Naive thymus-derived CD4-positive, alpha-beta T cell (primary cell): ENCODE data around the gene CEACAM20. TPM values are rescaled to one million over a fixed set of nuclear protein-coding genes. Genes with fewer than 3 reads are reported as not detected.

Source experiments
- ATAC-seq: fragments of 150-1000 bp; cut with Tn5 transposase; 2 replicates; pipeline ENCODE4 v1.10.0; 2021; ENCODE audit warnings: mild to moderate bottlenecking, moderate library complexity
- CTCF ChIA-PET: fragments of 350-600 bp; sonication (Branson Sonifier 250); formaldehyde crosslinking; loops from one replicate; lab custom pipeline; 2021; ENCODE audit warnings: antibody characterized with exemption; lab: Charles Lee
- POLR2A ChIA-PET: fragments of 350-600 bp; sonication (Branson Sonifier 250); formaldehyde crosslinking; loops from one replicate; lab custom pipeline; 2021; ENCODE audit warnings: antibody characterized with exemption, inconsistent platforms; lab: Charles Lee
- DNase-seq, 9 donors: peaks; one replicate each; pipeline versions ENCODE4 v3.0.0 to v3.0.0-alpha.2; 2020 to 2022; ENCODE audit warnings: mixed read lengths in 1 of 9
- H3K27ac ChIP-seq: one replicate; pipeline ENCODE4 v1.7.0; 2013; ENCODE audit warnings: mild to moderate bottlenecking, low read depth, low read length, moderate library complexity
- H3K27me3 ChIP-seq, 2 donors: one replicate each; pipeline ENCODE4 v1.7.0; 2013; ENCODE audit warnings: low read length in 2 of 2, mild to moderate bottlenecking in 2 of 2, moderate library complexity in 2 of 2; ENCODE audit not compliant: control insufficient read depth in 2 of 2, insufficient read depth in 2 of 2
- H3K36me3 ChIP-seq, 3 experiments: 1 replicate in 2 of 3; 2 replicates in 1 of 3; pipeline ENCODE4 v1.7.0; 2013; ENCODE audit warnings: low read length in 3 of 3, mild to moderate bottlenecking in 3 of 3, moderate library complexity in 1 of 3; ENCODE audit not compliant: insufficient read depth in 3 of 3, control insufficient read depth in 2 of 3
- H3K4me1 ChIP-seq, 2 donors: one replicate each; pipeline ENCODE4 v1.7.0; 2013; ENCODE audit warnings: low read length in 2 of 2, mild to moderate bottlenecking in 2 of 2, moderate library complexity in 1 of 2; ENCODE audit not compliant: control insufficient read depth in 2 of 2, insufficient read depth in 2 of 2
- H3K4me3 ChIP-seq: 2 replicates; pipeline ENCODE4 v1.7.0; 2013; ENCODE audit warnings: mild to moderate bottlenecking, low read length
- H3K9me3 ChIP-seq, 3 experiments: 1 replicate in 2 of 3; 2 replicates in 1 of 3; pipeline ENCODE4 v1.7.0; 2013; ENCODE audit warnings: low read length in 3 of 3; ENCODE audit not compliant: control insufficient read depth in 2 of 3
- H3K27ac Mint-ChIP-seq, 9 donors: one replicate each; pipeline ENCODE4 v1.8.0; 2020 to 2022; ENCODE audit warnings: mixed read lengths in 9 of 9, mild to moderate bottlenecking in 8 of 9, moderate library complexity in 5 of 9, inconsistent platforms in 2 of 9
- H3K27me3 Mint-ChIP-seq, 5 donors: one replicate each; pipeline ENCODE4 v1.8.0; 2021 to 2022; ENCODE audit warnings: mixed read lengths in 5 of 5, mild to moderate bottlenecking in 1 of 5
- H3K36me3 Mint-ChIP-seq, 5 donors: one replicate each; pipeline ENCODE4 v1.8.0; 2020 to 2022; ENCODE audit warnings: mixed read lengths in 5 of 5, mild to moderate bottlenecking in 3 of 5, inconsistent platforms in 1 of 5
- H3K4me1 Mint-ChIP-seq, 7 donors: one replicate each; pipeline ENCODE4 v1.8.0; 2020 to 2022; ENCODE audit warnings: mixed read lengths in 7 of 7, mild to moderate bottlenecking in 3 of 7, inconsistent platforms in 1 of 7
- H3K4me3 Mint-ChIP-seq, 10 donors: one replicate each; pipeline ENCODE4 v1.8.0; 2020 to 2022; ENCODE audit warnings: mild to moderate bottlenecking in 10 of 10, mixed read lengths in 10 of 10, moderate library complexity in 6 of 10, inconsistent platforms in 2 of 10
- H3K9me3 Mint-ChIP-seq, 11 donors: one replicate each; pipeline ENCODE4 v1.8.0; 2020 to 2022; ENCODE audit warnings: mixed read lengths in 11 of 11, mild to moderate bottlenecking in 4 of 11, inconsistent platforms in 1 of 11, moderate library complexity in 1 of 11
- intact Hi-C, 2 donors: fragments of 100-400 bp; cut with micrococcal nuclease; formaldehyde crosslinking; loops; one replicate each; pipeline ENCODE4 v1.15.1; 2023
- polyA plus RNA-seq, 2 donors: library from polyadenylated mRNA; unstranded; fragments of 300-500 nt; fragmentation: Illumina TruSeq; gene quantifications; one replicate each; pipeline ENCODE4 v1.2.3, GENCODE V29; 2021
- total RNA-seq, 6 experiments: library from RNA in 5 of 6; stranded (reverse) in 5 of 6; gene quantifications; 1 replicate in 5 of 6; 2 replicates in 1 of 6; pipeline ENCODE4 v1.2.3 and lab custom pipeline; 2021 to 2026

The CEACAM20 gene
- total and polyA plus RNA-seq, 7 experiments from 2014 or later = not detected

GRCh38 chr19:44509478-44509877 lies 20.0 kb downstream of the CEACAM20 start:
- intact Hi-C loops = no loop called here
- peaks cover 0 to 5% of the 10 kb centered on the region in 2 donors for H3K27me3 ChIP-seq
- no peak overlapping the region for H3K4me3 ChIP-seq
- ChIA-PET CTCF (no interaction called here), POLR2A (no interaction called here)
- DNase-seq (no peak), ATAC-seq (no peak)
- peaks cover 0 to 12% (median 0%) of the 10 kb centered on the region in 3 experiments for H3K9me3 ChIP-seq
- H3K4me3 Mint-ChIP-seq = peak overlapping the region in 1 of 10 donors; percentile 20
- H3K36me3 ChIP-seq = no peaks in the 10 kb centered on the region
- peaks cover 0 to 3% (median 0%) of the 10 kb centered on the region in 7 donors for H3K4me1 Mint-ChIP-seq
- H3K4me1 ChIP-seq = no peaks in the 10 kb centered on the region
- peaks cover 4 to 91% (median 39%) of the 10 kb centered on the region in 11 donors for H3K9me3 Mint-ChIP-seq
- no peak overlapping the region for H3K27ac Mint-ChIP-seq
- no peak overlapping the region for H3K27ac ChIP-seq
- peaks cover 4 to 40% (median 14%) of the 10 kb centered on the region in 5 donors for H3K36me3 Mint-ChIP-seq
- peaks cover 0 to 60% (median 50%) of the 10 kb centered on the region in 5 donors for H3K27me3 Mint-ChIP-seq

GRCh38 chr19:44499962-44500949 lies 29.2 kb downstream of the CEACAM20 start, which contains the start of gene ZNF180:
Gene ZNF180, minus strand, starts transcription at chr19:44500522. Its CDS starts 3,188 bp downstream, at chr19:44497334.
- intact Hi-C loops = loop anchor here (1.0 to 2.0 kb wide), 8 partner anchors 99 to 673 kb away; partner anchors contain the start of genes ZNF227 (in 2 of the 2), ZNF285 (in 2 of the 2), ZNF224 (in 1 of the 2) and ZNF225 (in 1 of the 2)
- peak; percentile 89 to 96 (median 93) for DNase-seq
- peak; percentile 96 for ATAC-seq
- Mint-ChIP-seq H3K36me3 (peaks cover 36 to 55% (median 50%) of the 10 kb centered on the region in 5 donors), H3K27me3 (peaks cover 7 to 17% (median 12%) of the 10 kb centered on the region in 5 donors), H3K9me3 (peaks cover 12 to 95% (median 53%) of the 10 kb centered on the region in 11 donors), H3K4me3 (peak within 1 kb of the TSS; percentile 91 to 98 (median 96)), H3K4me1 (peaks cover 29 to 46% (median 34%) of the 10 kb centered on the region in 7 donors), H3K27ac (peak within 1 kb of the TSS; percentile 82 to 94 (median 92))
- Histone ChIP-seq H3K4me3 (peak within 1 kb of the TSS; percentile 100), H3K27me3 (peaks cover 0 to 1% of the 10 kb centered on the region in 2 donors), H3K27ac (peak within 1 kb of the TSS; percentile 84), H3K4me1 (peaks cover 13 to 19% of the 10 kb centered on the region in 2 donors), H3K36me3 (peaks cover 0 to 38% (median 6%) of the 10 kb centered on the region in 3 experiments), H3K9me3 (peaks cover 0 to 42% (median 16%) of the 10 kb centered on the region in 3 experiments)
- ChIA-PET POLR2A (interaction anchor here (1.0 kb wide), 2 partner anchors 196 to 335 kb away, joined by 3 to 6 read pairs; partner anchors contain the start of genes ZNF226 and ZNF235), CTCF (interaction anchor here (0.6 to 0.9 kb wide), 3 partner anchors 191 to 353 kb away, joined by 3 read pairs; partner anchors contain the start of gene ZNF226)

- POLR2A ChIA-PET = interaction anchor here (0.6 kb wide), 1 partner anchor 407 kb away, joined by 3 read pairs; no protein-coding TSS in a partner anchor
These were observed 29.9 kb downstream of the CEACAM20 start for GRCh38 chr19:44499559-44499958.

GRCh38 chr19:44498988-44499387 lies 30.5 kb downstream of the CEACAM20 start:
- Histone ChIP-seq H3K4me3 (peak overlapping the region; percentile 100), H3K36me3 (peaks cover 11 to 51% (median 14%) of the 10 kb centered on the region in 3 experiments), H3K27me3 (no peaks in the 10 kb centered on the region), H3K9me3 (peaks cover 0 to 55% (median 22%) of the 10 kb centered on the region in 3 experiments), H3K4me1 (peaks cover 13 to 19% of the 10 kb centered on the region in 2 donors), H3K27ac (no peak overlapping the region)
- ChIA-PET CTCF (interaction anchor here (0.5 kb wide), 1 partner anchor 11 kb away, joined by 3 read pairs; no protein-coding TSS in a partner anchor), POLR2A (interaction anchor here (0.6 kb wide), 1 partner anchor 406 kb away, joined by 3 read pairs; no protein-coding TSS in a partner anchor)
- Mint-ChIP-seq H3K4me1 (peaks cover 33 to 49% (median 37%) of the 10 kb centered on the region in 7 donors), H3K36me3 (peaks cover 40 to 66% (median 60%) of the 10 kb centered on the region in 5 donors), H3K27me3 (peaks cover 1 to 7% (median 4%) of the 10 kb centered on the region in 5 donors), H3K4me3 (peak overlapping the region; percentile 91 to 98 (median 96)), H3K9me3 (peaks cover 13 to 95% (median 60%) of the 10 kb centered on the region in 11 donors), H3K27ac (peak overlapping the region in 1 of 9 donors; percentile 92)
- ATAC-seq (no peak), DNase-seq (no peak)
- intact Hi-C loops = no loop called here

More at GRCh38 chr19:44499559-44499958, 29.9 kb downstream of the CEACAM20 start:
- Mint-ChIP-seq H3K4me3 (peak overlapping the region; percentile 91 to 98 (median 96)), H3K27ac (peak overlapping the region; percentile 82 to 94 (median 92)), H3K27me3 (peaks cover 6 to 10% (median 7%) of the 10 kb centered on the region in 5 donors), H3K36me3 (peaks cover 41 to 60% (median 55%) of the 10 kb centered on the region in 5 donors), H3K9me3 (peaks cover 16 to 95% (median 58%) of the 10 kb centered on the region in 11 donors), H3K4me1 (peaks cover 33 to 49% (median 37%) of the 10 kb centered on the region in 7 donors)
- Histone ChIP-seq H3K4me1 (peaks cover 13 to 19% of the 10 kb centered on the region in 2 donors), H3K27ac (peak overlapping the region; percentile 84), H3K27me3 (no peaks in the 10 kb centered on the region), H3K4me3 (peak overlapping the region; percentile 100), H3K36me3 (peaks cover 6 to 45% (median 12%) of the 10 kb centered on the region in 3 experiments), H3K9me3 (peaks cover 0 to 49% (median 22%) of the 10 kb centered on the region in 3 experiments)
- CTCF ChIA-PET = interaction anchor here (0.5 to 0.9 kb wide), 3 partner anchors 11 to 335 kb away, joined by 3 read pairs; partner anchors contain the start of gene ZNF226
- no peak for ATAC-seq
- DNase-seq = no peak
- intact Hi-C loops = no loop called here

GRCh38 chr19:44496711-44497110 lies 32.8 kb downstream of the CEACAM20 start:
- Histone ChIP-seq H3K4me3 (no peak overlapping the region), H3K4me1 (peaks cover 13 to 19% of the 10 kb centered on the region in 2 donors), H3K27ac (no peak overlapping the region), H3K9me3 (peaks cover 7 to 78% (median 30%) of the 10 kb centered on the region in 3 experiments), H3K36me3 (peaks cover 25 to 74% (median 30%) of the 10 kb centered on the region in 3 experiments), H3K27me3 (no peaks in the 10 kb centered on the region)
- peak overlapping the region in 5 of 10 donors; percentile 20 to 53 (median 40) for H3K4me3 Mint-ChIP-seq
- peaks cover 59 to 89% (median 79%) of the 10 kb centered on the region in 5 donors for H3K36me3 Mint-ChIP-seq
- POLR2A ChIA-PET = no interaction called here
- H3K27me3 Mint-ChIP-seq = peaks cover 0 to 7% (median 0%) of the 10 kb centered on the region in 5 donors
- CTCF ChIA-PET = interaction anchor here (1.2 kb wide), 1 partner anchor 8 kb away, joined by 3 read pairs; no protein-coding TSS in a partner anchor
- H3K4me1 Mint-ChIP-seq = peaks cover 33 to 49% (median 37%) of the 10 kb centered on the region in 7 donors
- ATAC-seq (no peak), DNase-seq (no peak)
- H3K27ac Mint-ChIP-seq = no peak overlapping the region
- peaks cover 13 to 95% (median 71%) of the 10 kb centered on the region in 11 donors for H3K9me3 Mint-ChIP-seq
- intact Hi-C loops = no loop called here
